ENCODE results near the gene NEUROD6. TPM values are rescaled to one million over a fixed set of nuclear protein-coding genes. Genes with fewer than 3 reads are reported as not detected.

NEUROD6 gene
- total RNA-seq, 1 donor from 2014 or later: not detected

GRCh38 chr7:31304446-31304845 lies 36.1 kb downstream of the NEUROD6 start:
- intact Hi-C loops (cut with micrococcal nuclease): no loop called here
- no peak overlapping the region for H3K27ac ChIP-seq (replicated peaks)
- DNase-seq: no peak
- TF ChIP-seq, protein P1, sequence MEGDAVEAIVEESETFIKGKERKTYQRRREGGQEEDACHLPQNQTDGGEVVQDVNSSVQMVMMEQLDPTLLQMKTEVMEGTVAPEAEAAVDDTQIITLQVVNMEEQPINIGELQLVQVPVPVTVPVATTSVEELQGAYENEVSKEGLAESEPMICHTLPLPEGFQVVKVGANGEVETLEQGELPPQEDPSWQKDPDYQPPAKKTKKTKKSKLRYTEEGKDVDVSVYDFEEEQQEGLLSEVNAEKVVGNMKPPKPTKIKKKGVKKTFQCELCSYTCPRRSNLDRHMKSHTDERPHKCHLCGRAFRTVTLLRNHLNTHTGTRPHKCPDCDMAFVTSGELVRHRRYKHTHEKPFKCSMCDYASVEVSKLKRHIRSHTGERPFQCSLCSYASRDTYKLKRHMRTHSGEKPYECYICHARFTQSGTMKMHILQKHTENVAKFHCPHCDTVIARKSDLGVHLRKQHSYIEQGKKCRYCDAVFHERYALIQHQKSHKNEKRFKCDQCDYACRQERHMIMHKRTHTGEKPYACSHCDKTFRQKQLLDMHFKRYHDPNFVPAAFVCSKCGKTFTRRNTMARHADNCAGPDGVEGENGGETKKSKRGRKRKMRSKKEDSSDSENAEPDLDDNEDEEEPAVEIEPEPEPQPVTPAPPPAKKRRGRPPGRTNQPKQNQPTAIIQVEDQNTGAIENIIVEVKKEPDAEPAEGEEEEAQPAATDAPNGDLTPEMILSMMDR (IDR thresholded peaks at IDR 0.05; ENCODE audit: borderline replicate concordance): no peak
- peaks cover 43% of the 10 kb centered on the region for H3K27me3 ChIP-seq (ENCODE audit: low read depth)
- H3K9me3 ChIP-seq (replicated peaks): peaks cover under 1% of the 10 kb centered on the region
- H3K4me1 ChIP-seq: no peaks in the 10 kb centered on the region
- no peaks in the 10 kb centered on the region for H3K36me3 ChIP-seq
- no peak overlapping the region for H3K4me3 ChIP-seq

GRCh38 chr7:31302356-31302755 lies 38.2 kb downstream of the NEUROD6 start:
- DNase-seq: no peak
- no peak overlapping the region for H3K4me3 ChIP-seq
- intact Hi-C loops (cut with micrococcal nuclease): no loop called here
- H3K27me3 ChIP-seq (ENCODE audit: low read depth): peaks cover 24% of the 10 kb centered on the region
- H3K9me3 ChIP-seq (replicated peaks): peaks cover 12% of the 10 kb centered on the region
- TF ChIP-seq, protein P1 (IDR thresholded peaks at IDR 0.05; ENCODE audit: borderline replicate concordance): no peak
- no peak overlapping the region for H3K27ac ChIP-seq (replicated peaks)
- H3K4me1 ChIP-seq: no peaks in the 10 kb centered on the region
- no peaks in the 10 kb centered on the region for H3K36me3 ChIP-seq

DNA sequence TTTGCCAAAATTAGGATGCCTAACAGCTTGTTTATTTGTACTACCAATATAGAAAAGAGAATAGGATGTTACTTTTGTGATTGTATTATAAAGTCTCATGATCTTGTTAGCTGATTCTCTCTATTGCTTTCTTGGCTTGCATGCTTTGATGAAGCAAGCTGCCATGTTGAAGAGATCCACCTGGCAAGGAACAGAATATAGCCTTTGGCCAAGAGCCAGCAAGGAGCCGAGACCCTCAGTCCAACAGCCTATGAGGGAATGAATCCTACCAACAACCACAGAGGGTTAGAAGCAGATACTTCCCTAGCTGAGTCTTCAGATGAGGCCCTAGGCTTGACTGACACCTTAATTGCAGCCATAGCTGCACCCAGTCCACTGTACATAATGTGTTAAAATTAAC lies 41.2 kb downstream of the NEUROD6 start:
- Histone ChIP-seq H3K36me3 (no peaks in the 10 kb centered on the region), H3K27me3 (ENCODE audit: low read depth) (peaks cover 9% of the 10 kb centered on the region), H3K4me1 (no peaks in the 10 kb centered on the region), H3K27ac (replicated peaks) (no peak overlapping the region), H3K9me3 (replicated peaks) (peaks cover 12% of the 10 kb centered on the region), H3K4me3 (no peak overlapping the region)
- TF ChIP-seq, protein P1 (IDR thresholded peaks at IDR 0.05; ENCODE audit: borderline replicate concordance): no peak
- intact Hi-C loops (cut with micrococcal nuclease): no loop called here
- no peak for DNase-seq

DNA sequence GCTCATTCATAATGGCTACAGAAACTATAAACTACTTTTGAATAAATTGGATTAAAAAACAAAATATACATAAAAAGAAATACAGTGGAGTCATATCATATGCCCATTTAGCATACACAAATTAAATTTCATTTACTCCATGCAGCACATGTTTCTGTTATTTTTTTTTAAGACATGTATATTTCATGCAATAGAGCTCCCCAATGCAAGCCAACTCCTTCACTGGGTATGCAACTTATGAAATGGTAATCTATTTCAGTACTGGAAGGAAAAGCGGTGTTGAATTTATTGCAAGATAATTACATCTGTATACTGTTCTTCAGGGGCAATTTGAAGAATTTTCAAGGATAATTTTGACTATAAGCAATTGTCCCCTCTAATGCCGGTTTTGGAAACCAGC lies 49.9 kb downstream of the NEUROD6 start:
- no peak overlapping the region for H3K27ac ChIP-seq (replicated peaks)
- H3K9me3 ChIP-seq (replicated peaks): no peaks in the 10 kb centered on the region
- H3K36me3 ChIP-seq: no peaks in the 10 kb centered on the region
- intact Hi-C loops (cut with micrococcal nuclease): no loop called here
- no peaks in the 10 kb centered on the region for H3K4me1 ChIP-seq
- DNase-seq: no peak
- no peak overlapping the region for H3K4me3 ChIP-seq
- TF ChIP-seq, protein P1 (IDR thresholded peaks at IDR 0.05; ENCODE audit: borderline replicate concordance): no peak
- H3K27me3 ChIP-seq (ENCODE audit: low read depth): peaks cover 44% of the 10 kb centered on the region

Other genes starting within 250 kb of the NEUROD6 start
- not detected for gene ITPRID1, start 173.4 kb upstream of the NEUROD6 start, total RNA-seq

All from left ventricle myocardium inferior (tissue), 1 donor.